SK-N-SH (cell line): ENCODE results near the gene TBCD. TPM values are rescaled to one million over a fixed set of nuclear protein-coding genes. Genes with fewer than 3 reads are reported as not detected.

ENCODE experiments used
- CTCF ChIA-PET: fragments of 300-600, 350-600 bp; formaldehyde crosslinking; extraction: SDS; loops from one replicate; lab custom pipeline; 2021; lab: Yijun Ruan, JAX
- POLR2A ChIA-PET: fragments of 350-600 bp; sonication (Branson Sonifier 250); formaldehyde crosslinking; extraction: SDS; loops from one replicate; lab custom pipeline; 2020; ENCODE audit warnings: antibody characterized with exemption, inconsistent platforms; lab: Yijun Ruan, JAX
- DNase-seq: peaks from one replicate; pipeline ENCODE4 v3.0.0; 2012
- H2AFZ ChIP-seq: fragments of 200-600 bp; sonication (generic); 2 replicates; pipeline ENCODE4 v1.8.1; 2016; ENCODE audit warnings: antibody characterized with exemption, mild to moderate bottlenecking, low read depth
- H3F3A ChIP-seq: fragments of 200-600 bp; sonication (generic); replicated peaks from 2 replicates; pipeline ENCODE3; 2016; ENCODE audit warnings: antibody characterized with exemption, mild to moderate bottlenecking; ENCODE audit not compliant: insufficient read depth
- H3K27ac ChIP-seq, 2 experiments: fragments of 200-500 bp in 1 of 2; fragments of 200-600 bp in 1 of 2; sonication (Bioruptor generic) in 1 of 2; sonication (generic), shearing (Covaris generic) in 1 of 2; 2 replicates each; pipeline versions ENCODE4 v1.5.1 to v1.6.1; 2014 to 2016; ENCODE audit warnings: low read depth in 2 of 2, inconsistent platforms in 1 of 2, low read length in 1 of 2, mild to moderate bottlenecking in 1 of 2, mixed read lengths in 1 of 2
- H3K27me3 ChIP-seq: fragments of 200-600 bp; sonication (generic), shearing (Covaris generic); 2 replicates; pipeline ENCODE4 v1.6.1; 2016; ENCODE audit warnings: mixed run types; ENCODE audit not compliant: insufficient read depth
- H3K36me3 ChIP-seq, 2 experiments: fragments of 200-500 bp in 1 of 2; fragments of 200-600 bp in 1 of 2; sonication (Bioruptor generic) in 1 of 2; sonication (generic) in 1 of 2; replicated peaks in 1 of 2; 2 replicates each; pipeline versions ENCODE3 to v1.5.1; 2014 to 2016; ENCODE audit warnings: low read length in 1 of 2, mild to moderate bottlenecking in 1 of 2; ENCODE audit not compliant: insufficient read depth in 2 of 2, control insufficient read depth in 1 of 2
- H3K4me1 ChIP-seq, 2 experiments: fragments of 200-500 bp in 1 of 2; fragments of 200-600 bp in 1 of 2; sonication (Bioruptor generic) in 1 of 2; sonication (generic), shearing (Covaris generic) in 1 of 2; 2 replicates each; pipeline versions ENCODE4 v1.5.1 to v1.6.1; 2014 to 2016; ENCODE audit warnings: low read depth in 1 of 2, low read length in 1 of 2, mixed run types in 1 of 2; ENCODE audit not compliant: insufficient read depth in 2 of 2, control insufficient read depth in 1 of 2
- H3K4me2 ChIP-seq: fragments of 200-600 bp; sonication (generic), shearing (Covaris generic); 2 replicates; pipeline ENCODE4 v1.6.1; 2017; ENCODE audit warnings: mixed run types
- H3K4me3 ChIP-seq, 2 experiments: fragments of 200-500 bp in 1 of 2; fragments of 200-600 bp in 1 of 2; sonication (Bioruptor generic) in 1 of 2; sonication (generic), shearing (Covaris generic) in 1 of 2; 2 replicates each; pipeline versions ENCODE4 v1.5.1 to v1.8.1; 2014 to 2016; ENCODE audit warnings: low read depth in 2 of 2, inconsistent platforms in 1 of 2, low read length in 1 of 2, mild to moderate bottlenecking in 1 of 2, mixed read lengths in 1 of 2, moderate library complexity in 1 of 2
- H3K79me2 ChIP-seq: fragments of 200-600 bp; sonication (generic); 2 replicates; pipeline ENCODE4 v1.8.1; 2017; ENCODE audit warnings: mild to moderate bottlenecking; ENCODE audit not compliant: insufficient read depth
- H3K9ac ChIP-seq: fragments of 200-600 bp; sonication (generic); 2 replicates; pipeline ENCODE4 v1.6.1; 2017; ENCODE audit warnings: mixed run types
- H3K9me2 ChIP-seq: fragments of 200-600 bp; sonication (generic); 2 replicates; pipeline ENCODE4 v1.6.1; 2017; ENCODE audit warnings: mixed run types
- H3K9me3 ChIP-seq: fragments of 200-600 bp; sonication (generic); 2 replicates; pipeline ENCODE4 v1.6.1; 2017; ENCODE audit warnings: mixed run types, mild to moderate bottlenecking, moderate library complexity
- H4K20me1 ChIP-seq: fragments of 200-600 bp; sonication (generic); 2 replicates; pipeline ENCODE4 v1.6.1; 2017; ENCODE audit warnings: mild to moderate bottlenecking, mixed run types; ENCODE audit not compliant: insufficient read depth
- CHD2 ChIP-seq: fragments of 150-350 bp; IDR thresholded peaks from 2 replicates; pipeline ENCODE4 v1.6.1; 2018; ENCODE audit warnings: low read length; ENCODE audit not compliant: partially characterized antibody
- EP300 ChIP-seq, 2 experiments: IDR thresholded peaks; 2 replicates each; pipeline versions ENCODE4 v1.4.0 to v1.6.1; 2012; ENCODE audit warnings: borderline replicate concordance in 1 of 2, low read depth in 1 of 2, low read length in 1 of 2
- EZH2phosphoT487 ChIP-seq: fragments of 200-600 bp; sonication (generic); IDR thresholded peaks from 2 replicates; pipeline ENCODE4 v1.6.1; 2017; ENCODE audit warnings: low read depth, mixed run types, mild to moderate bottlenecking, antibody characterized with exemption, moderate library complexity, borderline replicate concordance
- GABPA ChIP-seq: IDR thresholded peaks from 2 replicates; pipeline ENCODE4 v1.4.0; 2012; ENCODE audit warnings: low read depth, mild to moderate bottlenecking
- GATA2 ChIP-seq: sonication (generic); formaldehyde crosslinking; IDR thresholded peaks from 2 replicates; pipeline ENCODE4 v1.5.0; 2020; ENCODE audit warnings: mild to moderate bottlenecking, missing genetic modification reagents
- JUND ChIP-seq: IDR thresholded peaks from 2 replicates; pipeline ENCODE4 v1.4.0; 2012
- MXI1 ChIP-seq: IDR thresholded peaks from 2 replicates; pipeline ENCODE4 v1.6.1; 2012; ENCODE audit warnings: mild to moderate bottlenecking, low read depth, low read length, improper control_type of control experiment
- POLR2AphosphoS5 ChIP-seq: IDR thresholded peaks from 2 replicates; pipeline ENCODE4 v1.6.1; 2012; ENCODE audit warnings: low read depth, low read length
- RXRA ChIP-seq: IDR thresholded peaks from 2 replicates; pipeline ENCODE4 v1.4.0; 2012; ENCODE audit warnings: low read depth, mild to moderate bottlenecking, borderline replicate concordance
- SIN3A ChIP-seq: IDR thresholded peaks from 2 replicates; pipeline ENCODE4 v1.6.1; 2012; ENCODE audit warnings: low read depth, mild to moderate bottlenecking, low read length, moderate library complexity, borderline replicate concordance
- SMC3 ChIP-seq: IDR thresholded peaks from 2 replicates; pipeline ENCODE4 v1.6.1; 2012; ENCODE audit warnings: low read depth, low read length, improper control_type of control experiment
- TAF1 ChIP-seq: IDR thresholded peaks from 2 replicates; pipeline ENCODE4 v1.6.1; 2012; ENCODE audit warnings: low read depth, mild to moderate bottlenecking, low read length, moderate library complexity, borderline replicate concordance
- TEAD4 ChIP-seq: IDR thresholded peaks from 2 replicates; pipeline ENCODE4 v1.4.0; 2012; ENCODE audit warnings: mild to moderate bottlenecking, borderline replicate concordance; ENCODE audit not compliant: insufficient read depth
- YY1 ChIP-seq: IDR thresholded peaks from 2 replicates; pipeline ENCODE4 v1.4.0; 2012; ENCODE audit warnings: low read depth, mild to moderate bottlenecking
- WGBS: methylation state at CpG from one replicate; pipeline ENCODE4 v1.1.6; 2017; ENCODE audit warnings: low lambda C conversion rate; 5-methylcytosine and 5-hydroxymethylcytosine counted together
- polyA plus RNA-seq, 3 experiments: library from polyadenylated mRNA; depleted of rRNA; stranded (reverse); fragments of >200 nt; gene quantifications; 2 replicates each; pipeline ENCODE4 v1.2.3, GENCODE V29; 2012
- TF ChIP-seq, protein P1 (sequence below): IDR thresholded peaks from 2 replicates; pipeline ENCODE4 v1.4.0; 2012; ENCODE audit warnings: low read depth
- TF ChIP-seq, protein P2 (sequence below): IDR thresholded peaks from 2 replicates; pipeline ENCODE4; 2012
- TF ChIP-seq, protein P3 (sequence below): fragments of 200-600 bp; sonication (generic); IDR thresholded peaks from 2 replicates; pipeline ENCODE4 v1.6.1; 2017; ENCODE audit warnings: antibody characterized with exemption, mild to moderate bottlenecking, moderate library complexity
- TF ChIP-seq, protein P4 (sequence below): fragments of 150-350 bp; IDR thresholded peaks from 2 replicates; pipeline ENCODE4 v1.6.1; 2016; ENCODE audit warnings: mild to moderate bottlenecking, low read depth, low read length
- TF ChIP-seq, protein P5 (sequence below): IDR thresholded peaks from 2 replicates; pipeline ENCODE4 v1.4.0; 2012; ENCODE audit warnings: low read depth, borderline replicate concordance

Gene TBCD
- polyA plus RNA-seq, 1 of the 3 experiments (the other 2 are of a cell fraction), result 107 TPM

DNA sequence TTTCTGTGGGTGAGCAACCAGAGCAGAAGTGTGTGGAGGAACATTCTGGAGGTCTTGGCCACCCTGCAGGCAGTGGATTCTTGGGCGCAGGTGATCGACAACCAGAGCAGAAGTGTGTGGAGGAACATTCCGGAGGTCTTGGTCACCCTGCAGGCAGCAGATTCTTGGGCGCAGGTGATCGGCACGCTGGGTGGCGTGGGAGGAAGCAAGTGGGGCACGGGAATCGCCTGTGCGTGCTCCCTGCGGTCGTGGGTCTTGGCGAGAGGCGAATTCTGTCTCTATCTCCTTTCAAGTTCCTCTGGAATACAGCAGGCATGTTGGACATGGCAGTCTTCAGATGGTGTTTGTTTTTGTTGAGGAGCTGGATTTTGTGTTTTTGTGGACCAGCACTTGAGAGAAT is 118.7 kb downstream of the TBCD start:
- TF ChIP-seq, protein P1, sequence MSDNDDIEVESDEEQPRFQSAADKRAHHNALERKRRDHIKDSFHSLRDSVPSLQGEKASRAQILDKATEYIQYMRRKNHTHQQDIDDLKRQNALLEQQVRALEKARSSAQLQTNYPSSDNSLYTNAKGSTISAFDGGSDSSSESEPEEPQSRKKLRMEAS, result no peak
- TF ChIP-seq GABPA, result no peak
- TF ChIP-seq, protein P2, sequence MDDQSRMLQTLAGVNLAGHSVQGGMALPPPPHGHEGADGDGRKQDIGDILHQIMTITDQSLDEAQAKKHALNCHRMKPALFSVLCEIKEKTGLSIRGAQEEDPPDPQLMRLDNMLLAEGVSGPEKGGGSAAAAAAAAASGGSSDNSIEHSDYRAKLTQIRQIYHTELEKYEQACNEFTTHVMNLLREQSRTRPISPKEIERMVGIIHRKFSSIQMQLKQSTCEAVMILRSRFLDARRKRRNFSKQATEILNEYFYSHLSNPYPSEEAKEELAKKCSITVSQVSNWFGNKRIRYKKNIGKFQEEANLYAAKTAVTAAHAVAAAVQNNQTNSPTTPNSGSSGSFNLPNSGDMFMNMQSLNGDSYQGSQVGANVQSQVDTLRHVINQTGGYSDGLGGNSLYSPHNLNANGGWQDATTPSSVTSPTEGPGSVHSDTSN, result no peak
- TF ChIP-seq TAF1, result no peak
- TF ChIP-seq, protein P3, sequence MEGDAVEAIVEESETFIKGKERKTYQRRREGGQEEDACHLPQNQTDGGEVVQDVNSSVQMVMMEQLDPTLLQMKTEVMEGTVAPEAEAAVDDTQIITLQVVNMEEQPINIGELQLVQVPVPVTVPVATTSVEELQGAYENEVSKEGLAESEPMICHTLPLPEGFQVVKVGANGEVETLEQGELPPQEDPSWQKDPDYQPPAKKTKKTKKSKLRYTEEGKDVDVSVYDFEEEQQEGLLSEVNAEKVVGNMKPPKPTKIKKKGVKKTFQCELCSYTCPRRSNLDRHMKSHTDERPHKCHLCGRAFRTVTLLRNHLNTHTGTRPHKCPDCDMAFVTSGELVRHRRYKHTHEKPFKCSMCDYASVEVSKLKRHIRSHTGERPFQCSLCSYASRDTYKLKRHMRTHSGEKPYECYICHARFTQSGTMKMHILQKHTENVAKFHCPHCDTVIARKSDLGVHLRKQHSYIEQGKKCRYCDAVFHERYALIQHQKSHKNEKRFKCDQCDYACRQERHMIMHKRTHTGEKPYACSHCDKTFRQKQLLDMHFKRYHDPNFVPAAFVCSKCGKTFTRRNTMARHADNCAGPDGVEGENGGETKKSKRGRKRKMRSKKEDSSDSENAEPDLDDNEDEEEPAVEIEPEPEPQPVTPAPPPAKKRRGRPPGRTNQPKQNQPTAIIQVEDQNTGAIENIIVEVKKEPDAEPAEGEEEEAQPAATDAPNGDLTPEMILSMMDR, result no peak
- TF ChIP-seq, protein P4, sequence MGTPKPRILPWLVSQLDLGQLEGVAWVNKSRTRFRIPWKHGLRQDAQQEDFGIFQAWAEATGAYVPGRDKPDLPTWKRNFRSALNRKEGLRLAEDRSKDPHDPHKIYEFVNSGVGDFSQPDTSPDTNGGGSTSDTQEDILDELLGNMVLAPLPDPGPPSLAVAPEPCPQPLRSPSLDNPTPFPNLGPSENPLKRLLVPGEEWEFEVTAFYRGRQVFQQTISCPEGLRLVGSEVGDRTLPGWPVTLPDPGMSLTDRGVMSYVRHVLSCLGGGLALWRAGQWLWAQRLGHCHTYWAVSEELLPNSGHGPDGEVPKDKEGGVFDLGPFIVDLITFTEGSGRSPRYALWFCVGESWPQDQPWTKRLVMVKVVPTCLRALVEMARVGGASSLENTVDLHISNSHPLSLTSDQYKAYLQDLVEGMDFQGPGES, result no peak
- no peak for TF ChIP-seq TEAD4
- TF ChIP-seq YY1, result no peak
- TF ChIP-seq MXI1, result no peak
- no peak for TF ChIP-seq SMC3
- TF ChIP-seq, protein P5, sequence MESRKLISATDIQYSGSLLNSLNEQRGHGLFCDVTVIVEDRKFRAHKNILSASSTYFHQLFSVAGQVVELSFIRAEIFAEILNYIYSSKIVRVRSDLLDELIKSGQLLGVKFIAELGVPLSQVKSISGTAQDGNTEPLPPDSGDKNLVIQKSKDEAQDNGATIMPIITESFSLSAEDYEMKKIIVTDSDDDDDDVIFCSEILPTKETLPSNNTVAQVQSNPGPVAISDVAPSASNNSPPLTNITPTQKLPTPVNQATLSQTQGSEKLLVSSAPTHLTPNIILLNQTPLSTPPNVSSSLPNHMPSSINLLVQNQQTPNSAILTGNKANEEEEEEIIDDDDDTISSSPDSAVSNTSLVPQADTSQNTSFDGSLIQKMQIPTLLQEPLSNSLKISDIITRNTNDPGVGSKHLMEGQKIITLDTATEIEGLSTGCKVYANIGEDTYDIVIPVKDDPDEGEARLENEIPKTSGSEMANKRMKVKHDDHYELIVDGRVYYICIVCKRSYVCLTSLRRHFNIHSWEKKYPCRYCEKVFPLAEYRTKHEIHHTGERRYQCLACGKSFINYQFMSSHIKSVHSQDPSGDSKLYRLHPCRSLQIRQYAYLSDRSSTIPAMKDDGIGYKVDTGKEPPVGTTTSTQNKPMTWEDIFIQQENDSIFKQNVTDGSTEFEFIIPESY, result no peak
- TF ChIP-seq GATA2, result no peak
- no peak for TF ChIP-seq CHD2
- no peak for TF ChIP-seq EZH2phosphoT487
- TF ChIP-seq POLR2AphosphoS5, result no peak
- no peak for TF ChIP-seq RXRA
- TF ChIP-seq JUND, result no peak
- TF ChIP-seq SIN3A, result no peak
- TF ChIP-seq EP300 (IDR thresholded peaks at IDR 0.05; ENCODE audit: borderline replicate concordance in 1 of 2, low read depth in 1 of 2, low read length in 1 of 2), result no peak
- Histone ChIP-seq H3K9me2 (no peaks in the 10 kb centered on the region), H3K79me2 (peaks cover 20% of the 10 kb centered on the region; the same call in 1 of the 2 replicates), H3K27ac (no peak overlapping the region), H3K27me3 (no peaks in the 10 kb centered on the region), H3F3A (no peaks in the 10 kb centered on the region), H3K4me1 (peaks cover 13 to 25% of the 10 kb centered on the region in 2 experiments), H4K20me1 (0 out of 2 replicates have a peak, but pooled peaks cover 6% of the 10 kb centered on the region), H2AFZ (no peak overlapping the region), H3K36me3 (peaks cover 0 to 23% of the 10 kb centered on the region in 2 experiments), H3K4me2 (no peak overlapping the region), H3K9me3 (no peaks in the 10 kb centered on the region), H3K9ac (no peak overlapping the region), H3K4me3 (no peak overlapping the region)
- POLR2A ChIA-PET, result no interaction called here
- CTCF ChIA-PET, result interaction anchor here (1.0 to 1.4 kb wide), 2 partner anchors 26 to 88 kb away, joined by 3 to 4 read pairs; no protein-coding TSS in a partner anchor
- DNase-seq, result no peak
- WGBS, result 96% methylated on average over 14 of the region's 14 CpGs
